Measurements from ENCODE around the gene MTG1.

The MTG1 gene

GRCh38 chr10:133471300-133472109 lies 77.5 kb downstream of the MTG1 start:
- TF ChIP-seq CTCF (IDR thresholded peaks at IDR 0.05; ENCODE audit: low read depth, low read length) = no peak
- no peak overlapping the region for H3K4me3 ChIP-seq (ENCODE audit: low read depth, low read length)
- in situ Hi-C loops (cut with HindIII; ENCODE audit: low sequenced_read_pairs) = no loop called here
- DNase-seq (ENCODE audit: low read depth, low spot score) = no peak
